ENCODE results near the gene GLI1.

Gene GLI1

DNA sequence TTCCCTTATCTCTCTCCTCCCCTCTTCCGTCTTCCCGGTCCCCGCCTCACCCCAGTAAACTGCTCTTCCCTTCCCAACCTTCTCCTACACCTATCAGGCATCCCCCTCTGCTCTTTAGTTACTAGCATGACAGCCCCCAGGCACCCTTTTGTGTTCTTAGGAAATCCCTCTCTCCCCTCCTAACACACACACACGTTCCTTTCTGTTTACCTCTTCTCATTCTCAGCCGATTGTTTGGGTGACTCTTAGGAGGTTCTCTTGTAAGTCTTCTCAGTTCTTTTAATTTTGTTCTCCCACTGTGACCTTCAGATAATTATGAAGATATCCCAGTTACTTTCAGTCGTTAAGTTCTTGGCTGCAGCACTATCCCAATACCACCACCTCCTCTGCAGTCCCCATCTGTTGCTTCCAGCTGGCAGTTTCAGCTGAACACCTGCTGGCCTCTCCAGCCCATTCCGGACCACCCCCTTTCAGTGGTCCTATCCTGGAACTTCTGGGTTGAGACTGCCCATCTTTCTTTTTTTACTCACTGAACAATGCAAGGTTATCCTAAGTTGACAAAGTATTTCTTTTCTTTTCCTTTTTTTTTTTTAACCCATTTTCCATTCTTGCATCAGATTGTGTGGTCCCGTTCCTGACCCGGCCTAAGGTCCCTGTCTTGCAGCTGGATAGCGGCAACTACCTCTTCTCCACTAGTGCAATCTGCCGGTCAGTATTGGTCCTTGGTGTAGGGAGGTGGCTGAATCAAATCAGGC lies 29.0 kb downstream of the GLI1 start:
- Histone ChIP-seq H3K9me2 (replicated peaks; ENCODE audit: insufficient read depth, low read length) (no peaks in the 10 kb centered on the region), H3F3A (ENCODE audit: insufficient read depth) (0 out of 2 replicates have a peak, but pooled peaks cover 5% of the 10 kb centered on the region), H3K36me3 (ENCODE audit: low read length) (peaks cover 16% of the 10 kb centered on the region), H3K27me3 (ENCODE audit: low read length) (no peaks in the 10 kb centered on the region), H2AFZ (ENCODE audit: low read depth, low read length, severe bottlenecking) (no peak overlapping the region), H4K20me1 (ENCODE audit: low read depth, low read length) (no peaks in the 10 kb centered on the region), H3K79me2 (ENCODE audit: insufficient read depth, low read length) (peaks cover 30% of the 10 kb centered on the region), H3K9me3 (ENCODE audit: insufficient read depth, low read length) (no peaks in the 10 kb centered on the region), H3K9ac (ENCODE audit: low read length) (peak overlapping the region; percentile 82), H3K4me2 (ENCODE audit: low read depth, low read length, poor library complexity, severe bottlenecking) (peak overlapping the region; percentile 81), H3K4me3 (ENCODE audit: insufficient read depth, low read length, poor library complexity, severe bottlenecking) (peak overlapping the region; percentile 78), H3K27ac (ENCODE audit: low read depth, low read length) (peak overlapping the region; percentile 51)
- no peak for TF ChIP-seq EZH2phosphoT487 (conservative IDR thresholded peaks at IDR 0.05; ENCODE audit: low read length)
- TF ChIP-seq, protein P1, sequence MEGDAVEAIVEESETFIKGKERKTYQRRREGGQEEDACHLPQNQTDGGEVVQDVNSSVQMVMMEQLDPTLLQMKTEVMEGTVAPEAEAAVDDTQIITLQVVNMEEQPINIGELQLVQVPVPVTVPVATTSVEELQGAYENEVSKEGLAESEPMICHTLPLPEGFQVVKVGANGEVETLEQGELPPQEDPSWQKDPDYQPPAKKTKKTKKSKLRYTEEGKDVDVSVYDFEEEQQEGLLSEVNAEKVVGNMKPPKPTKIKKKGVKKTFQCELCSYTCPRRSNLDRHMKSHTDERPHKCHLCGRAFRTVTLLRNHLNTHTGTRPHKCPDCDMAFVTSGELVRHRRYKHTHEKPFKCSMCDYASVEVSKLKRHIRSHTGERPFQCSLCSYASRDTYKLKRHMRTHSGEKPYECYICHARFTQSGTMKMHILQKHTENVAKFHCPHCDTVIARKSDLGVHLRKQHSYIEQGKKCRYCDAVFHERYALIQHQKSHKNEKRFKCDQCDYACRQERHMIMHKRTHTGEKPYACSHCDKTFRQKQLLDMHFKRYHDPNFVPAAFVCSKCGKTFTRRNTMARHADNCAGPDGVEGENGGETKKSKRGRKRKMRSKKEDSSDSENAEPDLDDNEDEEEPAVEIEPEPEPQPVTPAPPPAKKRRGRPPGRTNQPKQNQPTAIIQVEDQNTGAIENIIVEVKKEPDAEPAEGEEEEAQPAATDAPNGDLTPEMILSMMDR (IDR thresholded peaks at IDR 0.05; ENCODE audit: insufficient read depth, low read length, poor library complexity, severe bottlenecking), result no peak

DNA sequence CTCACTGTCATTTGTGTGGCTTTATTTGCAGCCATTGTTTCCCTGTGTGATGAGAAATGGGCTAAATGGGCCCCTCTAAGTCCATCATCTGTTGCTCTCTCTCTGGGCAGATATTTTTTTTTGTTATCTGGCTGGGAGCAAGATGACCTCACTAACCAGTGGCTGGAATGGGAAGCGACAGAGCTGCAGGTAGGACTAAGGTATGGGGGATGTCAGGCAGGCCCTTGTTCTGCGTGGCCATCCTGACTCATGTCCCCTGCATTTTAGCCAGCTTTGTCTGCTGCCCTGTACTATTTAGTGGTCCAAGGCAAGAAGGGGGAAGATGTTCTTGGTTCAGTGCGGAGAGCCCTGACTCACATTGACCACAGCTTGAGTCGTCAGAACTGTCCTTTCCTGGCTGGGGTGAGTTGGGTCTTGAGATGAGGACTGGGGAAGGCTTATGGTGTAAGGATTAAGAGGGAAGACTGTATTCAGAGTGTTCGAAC lies 29.6 kb downstream of the GLI1 start:
- no peaks in the 10 kb centered on the region for H3K9me3 ChIP-seq (ENCODE audit: insufficient read depth, low read length)
- peak overlapping the region; percentile 81 for H3K4me2 ChIP-seq (ENCODE audit: low read depth, low read length, poor library complexity, severe bottlenecking)
- peaks cover 16% of the 10 kb centered on the region for H3K36me3 ChIP-seq (ENCODE audit: low read length)
- no peaks in the 10 kb centered on the region for H4K20me1 ChIP-seq (ENCODE audit: low read depth, low read length)
- H3K79me2 ChIP-seq (ENCODE audit: insufficient read depth, low read length), result peaks cover 30% of the 10 kb centered on the region
- H3K27me3 ChIP-seq (ENCODE audit: low read length), result no peaks in the 10 kb centered on the region
- no peak for TF ChIP-seq EZH2phosphoT487 (conservative IDR thresholded peaks at IDR 0.05; ENCODE audit: low read length)
- TF ChIP-seq, protein P1 (IDR thresholded peaks at IDR 0.05; ENCODE audit: insufficient read depth, low read length, poor library complexity, severe bottlenecking), result no peak
- H3K9ac ChIP-seq (ENCODE audit: low read length), result peak overlapping the region; percentile 82
- H3F3A ChIP-seq (ENCODE audit: insufficient read depth), result 0 out of 2 replicates have a peak, but pooled peaks cover 5% of the 10 kb centered on the region
- no peak overlapping the region for H2AFZ ChIP-seq (ENCODE audit: low read depth, low read length, severe bottlenecking)
- H3K4me3 ChIP-seq (ENCODE audit: insufficient read depth, low read length, poor library complexity, severe bottlenecking), result peak overlapping the region; percentile 78
- no peak overlapping the region for H3K27ac ChIP-seq (ENCODE audit: low read depth, low read length)
- no peaks in the 10 kb centered on the region for H3K9me2 ChIP-seq (replicated peaks; ENCODE audit: insufficient read depth, low read length)

DNA sequence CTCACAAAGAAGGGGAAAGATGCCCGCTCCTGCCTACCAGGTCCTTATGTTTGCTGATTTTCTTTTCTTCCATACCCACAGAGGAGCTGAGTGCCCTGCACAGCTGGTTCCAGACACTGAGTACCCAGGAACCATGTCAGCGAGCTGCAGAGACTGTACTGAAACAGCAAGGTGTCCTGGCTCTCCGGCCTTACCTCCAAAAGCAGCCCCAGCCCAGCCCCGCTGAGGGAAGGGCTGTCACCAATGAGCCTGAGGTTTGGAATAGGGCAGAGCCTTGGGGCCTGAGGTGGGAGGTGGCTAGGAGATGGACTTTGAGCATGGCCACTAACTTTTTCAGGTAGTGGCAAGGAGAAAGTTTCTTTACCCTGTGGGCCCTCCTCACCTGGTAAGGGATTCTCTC lies 30.5 kb downstream of the GLI1 start:
- Histone ChIP-seq H3F3A (ENCODE audit: insufficient read depth) (0 out of 2 replicates have a peak, but pooled peaks cover 5% of the 10 kb centered on the region), H3K27ac (ENCODE audit: low read depth, low read length) (no peak overlapping the region), H3K4me3 (ENCODE audit: insufficient read depth, low read length, poor library complexity, severe bottlenecking) (no peak overlapping the region), H3K27me3 (ENCODE audit: low read length) (no peaks in the 10 kb centered on the region), H3K9ac (ENCODE audit: low read length) (no peak overlapping the region), H3K4me2 (ENCODE audit: low read depth, low read length, poor library complexity, severe bottlenecking) (no peak overlapping the region), H3K9me2 (replicated peaks; ENCODE audit: insufficient read depth, low read length) (no peaks in the 10 kb centered on the region), H3K79me2 (ENCODE audit: insufficient read depth, low read length) (peaks cover 30% of the 10 kb centered on the region), H3K9me3 (ENCODE audit: insufficient read depth, low read length) (no peaks in the 10 kb centered on the region), H4K20me1 (ENCODE audit: low read depth, low read length) (no peaks in the 10 kb centered on the region), H2AFZ (ENCODE audit: low read depth, low read length, severe bottlenecking) (no peak overlapping the region), H3K36me3 (ENCODE audit: low read length) (peaks cover 16% of the 10 kb centered on the region)
- no peak for TF ChIP-seq EZH2phosphoT487 (conservative IDR thresholded peaks at IDR 0.05; ENCODE audit: low read length)
- TF ChIP-seq, protein P1 (IDR thresholded peaks at IDR 0.05; ENCODE audit: insufficient read depth, low read length, poor library complexity, severe bottlenecking), result no peak
